ENCODE data around the gene FMN2.

Gene FMN2

DNA sequence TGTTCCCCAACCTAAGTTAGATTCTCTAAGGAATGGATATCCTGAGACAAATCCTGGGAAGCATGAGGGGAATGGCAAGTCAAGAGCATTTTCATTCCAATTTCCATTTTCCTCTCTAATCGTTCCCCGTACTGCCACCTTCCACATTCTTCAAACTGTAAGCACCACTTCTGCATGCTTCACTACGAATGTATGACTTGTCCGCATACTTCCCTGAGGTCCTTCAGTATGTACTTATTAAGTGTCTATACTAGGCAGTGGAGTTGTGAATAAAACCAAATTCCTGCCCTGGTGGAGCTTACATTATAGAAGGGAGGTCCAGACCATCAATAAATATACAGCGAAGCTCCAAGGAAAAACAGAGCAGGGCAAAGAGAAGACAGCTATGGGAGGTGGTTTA, 365.5 kb downstream of the FMN2 start:
- DNase-seq = no peak

DNA sequence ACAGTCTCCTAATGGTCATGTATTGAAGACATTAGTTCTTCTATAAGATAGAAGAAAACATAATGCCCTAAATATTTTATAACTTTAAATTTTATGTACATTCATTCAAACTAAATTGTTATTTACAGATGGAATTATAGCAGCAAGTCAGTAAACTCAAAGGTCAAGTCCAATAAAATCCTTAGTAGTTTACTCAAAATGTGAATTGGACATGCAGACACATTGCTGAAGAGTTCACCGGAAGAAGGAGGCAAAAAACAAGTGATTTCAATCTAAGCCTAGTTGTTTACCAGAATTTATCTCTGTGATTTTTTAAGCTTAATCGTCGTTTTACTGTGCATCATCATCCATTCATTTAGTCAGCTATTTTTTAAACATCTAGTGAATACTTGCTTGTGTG, 370.6 kb downstream of the FMN2 start:
- no peak for DNase-seq

DNA sequence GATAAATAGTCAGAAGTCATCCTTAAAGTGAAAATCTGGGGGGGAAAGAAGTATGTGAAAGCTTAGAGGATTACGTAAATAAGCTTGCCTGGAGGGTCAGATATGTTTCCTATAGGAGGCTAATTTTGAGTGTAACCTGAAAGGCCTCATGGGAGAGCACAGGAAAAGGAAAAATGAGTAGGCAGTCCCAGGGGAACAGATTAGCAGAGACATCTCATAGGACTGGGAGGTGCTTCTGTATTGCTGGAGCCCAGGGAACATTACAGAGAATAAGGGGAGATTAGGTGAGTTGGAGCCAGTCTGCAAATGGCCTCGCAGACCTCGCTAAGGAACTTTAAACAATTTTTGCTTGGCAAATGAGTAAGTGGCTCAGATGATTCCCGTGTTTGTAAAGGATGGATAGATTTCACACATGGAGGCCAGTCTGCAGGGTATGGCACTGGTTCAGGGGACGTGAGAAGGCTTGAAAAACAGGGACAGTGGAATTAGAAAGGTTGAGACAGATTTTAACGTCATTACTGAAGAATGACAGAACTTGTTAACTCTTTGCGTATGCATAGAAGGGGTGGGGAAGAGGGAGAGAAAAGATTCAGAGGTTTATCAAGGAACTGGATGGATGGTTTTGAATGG, 371.2 kb downstream of the FMN2 start:
- no peak for DNase-seq

DNA sequence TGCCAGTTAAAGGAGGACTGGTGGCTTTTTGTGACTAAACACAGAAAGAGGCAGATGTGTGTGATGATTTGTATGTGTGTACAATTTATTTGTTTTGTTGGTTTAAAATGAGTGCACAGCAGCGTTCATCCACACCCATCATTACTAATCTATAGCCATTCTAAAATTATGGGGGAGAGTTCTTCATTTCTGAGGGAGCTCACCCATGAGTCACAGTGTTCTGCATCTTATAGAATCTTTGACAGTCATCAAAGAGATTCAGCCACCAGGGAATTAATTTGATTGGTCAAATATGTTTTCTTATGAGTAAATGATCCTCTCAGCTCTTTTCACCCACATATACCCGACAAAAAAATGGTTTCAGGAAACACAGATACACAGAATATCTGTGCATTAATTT, 372.4 kb downstream of the FMN2 start:
- DNase-seq = no peak

- DNase-seq = no peak
Observed at GRCh38 chr1:240465531-240465940, 373.9 kb downstream of the FMN2 start.

- DNase-seq = no peak
Observed at GRCh38 chr1:240466509-240466908, 374.8 kb downstream of the FMN2 start.

GRCh38 chr1:240467895-240468294, 376.2 kb downstream of the FMN2 start:
- DNase-seq = no peak

DNA sequence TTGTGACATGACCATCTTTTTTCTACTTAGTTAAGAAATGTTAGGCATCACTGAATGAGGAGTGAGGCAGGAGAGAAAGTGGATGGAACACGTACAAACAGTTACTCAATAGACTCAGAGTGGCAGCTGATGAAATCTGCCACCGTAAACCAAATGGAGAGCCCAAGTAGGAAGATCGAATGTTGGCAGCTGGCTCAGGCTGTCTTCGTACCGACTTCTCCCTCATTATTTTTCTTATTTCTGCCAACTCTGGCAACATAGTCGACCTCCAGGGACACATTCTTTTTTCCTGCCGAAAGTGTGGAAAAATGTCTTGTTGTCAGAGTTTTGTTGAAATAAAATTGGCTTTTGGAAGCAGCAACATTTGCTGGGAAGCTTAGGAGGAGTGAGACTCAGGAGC, 377.0 kb downstream of the FMN2 start:
- DNase-seq = no peak

GRCh38 chr1:240474133-240474614, 382.5 kb downstream of the FMN2 start:
- DNase-seq = no peak

DNA sequence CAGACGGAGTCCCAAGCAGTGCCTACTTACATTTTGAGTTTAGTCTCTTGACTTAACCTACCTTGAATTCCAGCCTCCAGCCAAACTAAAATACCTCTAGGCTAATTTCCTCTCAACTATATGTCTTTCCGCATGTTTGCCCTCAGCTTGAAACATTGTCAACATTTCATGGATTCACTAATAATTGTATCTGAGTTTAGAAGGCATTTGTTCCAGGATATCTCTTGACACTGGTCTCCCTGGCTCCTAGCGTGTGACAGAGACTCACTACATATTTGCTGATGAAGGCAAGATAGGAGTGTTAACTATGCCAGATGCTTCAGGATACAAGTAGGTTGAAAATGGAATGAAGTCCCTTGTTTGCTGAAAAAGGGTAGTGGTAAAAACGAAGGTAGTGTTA, 384.1 kb downstream of the FMN2 start:
- DNase-seq = no peak

DNA sequence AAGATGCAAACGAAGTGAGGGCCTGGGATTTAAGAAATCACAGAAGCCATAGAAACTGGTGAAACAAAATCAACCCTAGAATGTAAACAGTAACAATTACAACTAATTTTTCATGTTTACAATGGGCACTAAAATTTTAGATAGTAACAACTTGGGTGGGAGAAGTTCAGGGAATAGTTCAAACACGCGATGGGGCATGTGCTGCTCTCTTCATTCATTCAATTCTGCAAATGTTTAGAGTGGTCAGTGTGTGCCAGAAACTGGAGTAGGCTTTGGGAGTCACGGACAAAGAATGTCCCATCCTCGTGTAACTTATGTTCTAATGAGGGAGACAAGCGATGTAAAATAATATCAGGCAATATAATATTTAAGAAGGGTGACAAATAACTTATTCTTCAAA, 386.9 kb downstream of the FMN2 start:
- no peak for DNase-seq

DNA sequence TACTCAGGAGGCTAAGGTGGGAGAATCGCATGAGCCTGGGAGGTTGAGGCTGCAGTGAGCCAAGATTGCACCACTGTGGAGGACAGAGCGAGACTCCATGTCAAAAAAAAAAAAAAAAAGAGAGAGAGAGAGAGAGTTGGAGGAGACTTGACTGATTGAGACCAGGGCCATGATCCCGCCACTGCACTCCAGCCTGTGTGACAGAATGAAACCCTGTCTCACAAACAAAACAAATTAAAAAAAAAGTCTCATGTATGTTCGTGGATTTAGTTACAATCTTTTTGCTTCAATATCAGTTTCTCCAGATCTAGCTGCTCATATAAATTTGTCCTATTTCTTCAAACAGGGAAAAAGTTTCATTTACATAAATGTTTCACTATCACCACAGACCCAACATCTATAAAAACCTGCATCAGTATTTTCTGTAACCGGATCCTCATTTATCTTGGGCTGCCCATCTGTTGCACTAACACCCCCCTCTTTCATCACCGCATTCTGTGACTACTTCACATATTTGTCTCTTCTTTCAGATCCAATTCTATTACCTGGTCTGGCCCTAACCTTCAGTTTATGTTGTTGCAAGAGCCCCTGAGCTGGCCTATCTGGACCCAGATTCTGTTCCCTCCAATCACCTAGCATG, 393.2 kb downstream of the FMN2 start:
- no peak for DNase-seq

GRCh38 chr1:240486611-240487010, 394.9 kb downstream of the FMN2 start:
- DNase-seq = no peak

DNA sequence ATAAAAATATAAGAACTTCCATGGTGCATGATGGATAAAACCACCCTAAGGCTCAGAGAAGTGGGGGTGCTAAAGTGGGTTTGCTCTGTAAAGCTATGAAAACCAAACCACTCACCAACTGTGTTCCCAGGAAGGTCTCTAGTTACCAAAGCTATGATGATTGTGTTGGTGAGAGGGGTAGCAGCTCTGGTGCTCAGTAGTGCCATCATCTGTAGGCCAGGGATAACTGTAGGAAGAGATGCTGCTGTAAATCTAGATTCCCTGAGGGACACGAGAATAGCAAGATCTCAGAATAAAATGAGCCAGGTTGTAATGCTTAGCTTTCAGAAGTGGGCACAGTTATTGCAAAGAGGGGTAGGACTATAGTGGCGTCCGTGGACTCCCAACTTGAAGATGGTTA, 395.8 kb downstream of the FMN2 start:
- no peak for DNase-seq

DNA sequence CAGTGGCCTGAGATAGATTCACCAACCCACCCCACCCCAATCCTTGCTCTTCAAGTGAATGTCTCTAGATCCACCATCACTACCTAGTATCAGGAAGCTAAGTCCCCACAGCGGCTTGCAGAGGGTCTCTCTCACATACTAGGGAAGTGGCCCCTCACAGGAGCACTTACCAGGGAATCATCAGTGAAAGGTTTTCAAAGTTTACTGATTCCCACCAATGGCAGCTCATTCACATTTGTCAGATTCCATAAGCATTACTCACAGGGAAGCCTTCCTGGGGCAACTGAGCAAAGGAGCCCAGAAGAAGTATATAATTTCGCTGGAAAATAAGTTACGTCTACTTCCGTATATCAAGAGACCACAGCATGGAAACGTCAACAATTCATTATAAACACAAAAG, 399.5 kb downstream of the FMN2 start:
- no peak for DNase-seq

DNA sequence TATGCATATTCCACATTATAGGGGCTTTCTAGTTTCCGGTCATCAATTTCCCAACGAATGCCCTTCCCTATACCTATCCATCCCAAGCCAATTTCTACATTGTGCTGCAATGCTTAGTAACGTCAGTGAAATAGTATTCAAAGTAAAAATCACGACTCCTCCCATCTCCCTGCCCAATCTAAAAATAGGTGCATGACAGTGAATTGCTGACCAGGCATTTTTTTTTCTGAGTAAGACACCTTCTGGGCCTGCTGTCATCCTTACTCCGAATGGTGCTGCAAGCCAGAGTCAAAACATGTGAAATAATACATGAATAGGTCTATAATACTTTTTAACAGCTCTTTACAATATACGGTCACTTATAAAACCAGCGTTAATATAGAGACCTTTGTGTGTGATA, 400.1 kb downstream of the FMN2 start:
- DNase-seq = no peak

DNA sequence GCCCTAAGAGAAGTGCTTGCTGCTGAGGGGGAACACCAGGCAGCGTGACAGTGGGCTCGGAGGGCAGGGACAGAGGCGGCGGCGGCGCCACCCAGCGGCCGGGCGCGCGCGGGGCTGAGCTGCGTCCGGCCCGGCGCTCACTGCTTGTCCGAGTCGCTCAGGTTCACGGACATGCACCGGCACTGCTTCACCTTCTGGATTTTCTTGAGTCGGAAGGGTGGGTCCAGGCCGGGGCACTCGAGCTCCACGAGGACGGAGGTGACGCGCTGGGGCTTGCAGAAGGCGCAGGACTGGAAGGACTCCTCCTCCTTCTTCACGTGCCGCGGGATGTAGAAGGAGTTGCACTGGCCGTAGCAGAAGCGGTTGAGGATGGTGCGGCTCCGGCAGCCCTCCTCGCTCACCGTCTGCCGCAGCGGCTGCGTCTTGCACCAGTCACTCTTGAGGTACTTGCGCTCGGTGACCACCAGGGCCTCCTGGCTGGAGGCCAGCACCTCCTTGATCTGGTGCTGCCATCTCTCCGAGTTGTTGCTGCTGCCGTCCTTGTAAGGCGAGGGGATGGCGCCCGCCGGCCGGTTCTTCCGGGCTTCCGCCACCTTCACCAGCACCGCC, 401.3 kb downstream of the FMN2 start:
- no peak for DNase-seq

DNA sequence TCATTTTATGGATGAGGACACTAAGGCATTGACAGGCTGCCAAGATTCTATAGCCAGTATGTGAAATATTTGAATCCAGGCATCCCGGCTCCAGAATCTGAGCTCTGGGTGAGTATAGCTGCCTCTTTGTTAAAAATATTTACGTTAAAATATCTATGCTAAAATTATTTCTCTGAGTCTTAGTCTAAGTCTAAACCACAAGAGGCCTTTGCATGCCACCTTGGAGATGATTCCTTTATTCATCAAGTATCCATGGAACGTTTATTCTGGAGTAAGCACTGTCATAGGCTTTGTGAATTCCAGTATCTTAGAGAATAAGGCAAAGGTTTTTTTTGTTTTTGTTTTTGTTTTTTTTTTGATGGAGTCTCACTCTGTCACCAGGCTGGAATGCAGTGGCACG, 403.9 kb downstream of the FMN2 start:
- no peak for DNase-seq

- no peak for DNase-seq
Observed at GRCh38 chr1:240496356-240496755, 404.7 kb downstream of the FMN2 start.

GRCh38 chr1:240496941-240497340, 405.3 kb downstream of the FMN2 start:
- no peak for DNase-seq

DNA sequence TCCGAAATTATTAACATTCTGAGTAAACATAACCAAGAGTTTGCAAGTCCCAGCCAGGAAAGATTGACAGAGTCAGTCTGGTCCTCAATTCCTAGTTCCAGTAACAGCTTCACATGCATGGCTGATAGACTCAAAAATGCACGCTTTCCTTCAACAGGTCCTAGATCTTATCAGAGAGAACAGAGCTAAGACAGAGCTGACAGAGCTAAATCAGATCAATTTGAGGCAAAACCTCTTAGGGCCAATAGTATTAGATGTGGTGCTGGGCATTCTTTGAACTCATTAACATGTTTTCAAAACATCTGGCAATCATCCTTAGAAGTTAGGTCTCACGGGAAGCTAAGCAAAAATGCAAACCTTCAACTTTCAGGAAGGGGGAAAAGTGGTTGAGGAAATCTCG, 406.2 kb downstream of the FMN2 start:
- DNase-seq = no peak

DNA sequence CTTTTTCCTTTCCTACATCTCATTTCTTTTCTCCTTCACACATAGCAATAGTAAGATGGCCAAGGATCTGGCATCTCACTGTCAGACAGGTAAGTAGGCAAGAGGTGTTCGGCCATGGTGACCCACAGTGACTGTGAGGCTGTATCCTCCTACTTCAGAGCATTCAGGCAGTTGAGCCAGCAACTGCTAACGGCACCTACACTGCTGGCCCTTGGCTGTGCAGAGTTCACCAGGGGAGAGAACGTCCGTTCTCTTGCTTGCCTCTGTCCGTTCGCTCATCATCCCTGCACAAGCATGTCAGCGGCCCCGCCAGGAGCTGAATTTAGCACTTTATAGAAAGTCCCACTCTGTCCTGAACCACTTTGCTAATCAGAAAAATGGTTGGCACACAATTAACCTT, 406.7 kb downstream of the FMN2 start:
- DNase-seq = no peak

- DNase-seq = no peak
Observed at GRCh38 chr1:240499012-240499411, 407.3 kb downstream of the FMN2 start.

- no peak for DNase-seq
Observed at GRCh38 chr1:240500647-240501046, 409.0 kb downstream of the FMN2 start.

GRCh38 chr1:240501115-240501514, 409.4 kb downstream of the FMN2 start:
- DNase-seq = no peak

Data from NCI-H1417 treated with DMSO at 0.1 percent for 48 hours (cell line).